Fibroblast of lung (primary cell): ENCODE measurements around the gene RSF1. TPM values are rescaled to one million over a fixed set of nuclear protein-coding genes. Genes with fewer than 3 reads are reported as not detected.

Experiments
- DNase-seq, 2 donors: peaks; one replicate each; pipeline versions ENCODE4 v3.0.0 to v3.0.0-alpha.2; 2010; ENCODE audit warnings: low read depth in 2 of 2
- H2AFZ ChIP-seq: 2 replicates; pipeline ENCODE4 v1.5.1; 2012; ENCODE audit warnings: low read length, control low read depth, inconsistent platforms
- H3K27ac ChIP-seq: 2 replicates; pipeline ENCODE4 v1.5.1; 2011; ENCODE audit warnings: low read length, control low read depth; ENCODE audit not compliant: insufficient read depth
- H3K27me3 ChIP-seq: 2 replicates; pipeline ENCODE4 v1.5.1; 2011; ENCODE audit warnings: mild to moderate bottlenecking, low read length; ENCODE audit not compliant: control insufficient read depth, insufficient read depth
- H3K36me3 ChIP-seq: 2 replicates; pipeline ENCODE4 v1.5.1; 2011; ENCODE audit warnings: low read length; ENCODE audit not compliant: control insufficient read depth, insufficient read depth
- H3K4me1 ChIP-seq: 2 replicates; pipeline ENCODE4 v1.5.1; 2011; ENCODE audit warnings: low read length; ENCODE audit not compliant: control insufficient read depth, insufficient read depth; ENCODE audit errors: extremely low read depth
- H3K4me2 ChIP-seq: 2 replicates; pipeline ENCODE4 v1.5.1; 2011; ENCODE audit warnings: low read length, control low read depth; ENCODE audit not compliant: insufficient read depth; ENCODE audit errors: extremely low read depth
- H3K4me3 ChIP-seq, 4 experiments: fragments of 200-600 bp in 1 of 4; sonication (generic) in 1 of 4; replicated peaks in 1 of 4; 2 replicates each; pipeline ENCODE4 v1.5.1; 2011 to 2016; ENCODE audit warnings: low read length in 4 of 4, low read depth in 3 of 4, mild to moderate bottlenecking in 3 of 4, control low read depth in 2 of 4, inconsistent platforms in 1 of 4, mixed read lengths in 1 of 4; ENCODE audit not compliant: insufficient read depth in 1 of 4; ENCODE audit errors: control extremely low read depth in 1 of 4
- H3K79me2 ChIP-seq: 2 replicates; pipeline ENCODE4 v1.5.1; 2012; ENCODE audit warnings: mild to moderate bottlenecking, low read length, inconsistent platforms; ENCODE audit not compliant: control insufficient read depth, insufficient read depth
- H3K9ac ChIP-seq: 2 replicates; pipeline ENCODE4 v1.5.1; 2011; ENCODE audit warnings: mild to moderate bottlenecking, low read length, control low read depth; ENCODE audit not compliant: insufficient read depth
- H3K9me3 ChIP-seq: 2 replicates; pipeline ENCODE4 v1.5.1; 2012; ENCODE audit warnings: low read depth, low read length; ENCODE audit not compliant: control insufficient read depth, insufficient read depth
- H4K20me1 ChIP-seq: 2 replicates; pipeline ENCODE4 v1.5.1; 2011; ENCODE audit warnings: low read length; ENCODE audit not compliant: control insufficient read depth, insufficient read depth; ENCODE audit errors: extremely low read depth
- EZH2 ChIP-seq: IDR thresholded peaks from 2 replicates; pipeline ENCODE4 v1.5.1; 2012; ENCODE audit warnings: low read length, control low read depth, mild to moderate bottlenecking; ENCODE audit errors: missing control alignments
- polyA plus RNA-seq, 2 donors: library from polyadenylated mRNA; depleted of rRNA in 1 of 2; stranded (reverse) in 1 of 2; unstranded in 1 of 2; fragments of >200 nt; gene quantifications; 2 replicates each; pipeline ENCODE4 v1.2.1, GENCODE V29; 2011 to 2012; ENCODE audit warnings: missing spikeins in 1 of 2
- total RNA-seq: library from RNA; depleted of rRNA; stranded (reverse); fragments of >200 nt; gene quantifications from 2 replicates; pipeline ENCODE4 v1.2.1, GENCODE V29; 2014
- TF ChIP-seq, protein P1 (sequence below), 2 donors: IDR thresholded peaks in 1 of 2; conservative IDR thresholded peaks in 1 of 2; 1 replicate in 1 of 2; 2 replicates in 1 of 2; pipeline ENCODE4 v1.5.1; 2011 to 2012; ENCODE audit warnings: low read length in 2 of 2, control low read depth in 1 of 2, inconsistent platforms in 1 of 2, low read depth in 1 of 2, mild to moderate bottlenecking in 1 of 2

Gene RSF1
- total and polyA plus RNA-seq, 2 donors (not counting 1 experiment from before 2014, with no cell fraction given): 27.5 to 38.1 TPM

DNA sequence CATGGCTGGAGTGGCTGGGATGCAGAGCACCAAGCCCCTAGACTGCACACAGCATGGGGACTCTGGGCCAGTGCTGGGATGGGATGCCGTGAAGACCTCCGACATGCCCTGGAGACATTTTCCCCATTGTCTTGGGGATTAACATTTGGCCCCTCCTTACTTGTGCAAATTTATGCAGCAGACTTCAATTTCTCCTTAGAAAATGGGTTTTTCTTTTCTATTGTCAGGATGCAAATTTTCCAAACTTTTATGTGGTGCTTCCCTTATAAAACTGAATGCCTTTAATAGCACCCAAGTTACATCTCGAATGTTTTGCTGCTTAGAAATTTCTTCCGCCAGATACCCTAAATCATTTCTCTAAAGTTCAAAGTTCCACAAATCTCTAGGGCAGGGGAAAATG, 29.2 kb downstream of the RSF1 start:
- TF ChIP-seq, protein P1, sequence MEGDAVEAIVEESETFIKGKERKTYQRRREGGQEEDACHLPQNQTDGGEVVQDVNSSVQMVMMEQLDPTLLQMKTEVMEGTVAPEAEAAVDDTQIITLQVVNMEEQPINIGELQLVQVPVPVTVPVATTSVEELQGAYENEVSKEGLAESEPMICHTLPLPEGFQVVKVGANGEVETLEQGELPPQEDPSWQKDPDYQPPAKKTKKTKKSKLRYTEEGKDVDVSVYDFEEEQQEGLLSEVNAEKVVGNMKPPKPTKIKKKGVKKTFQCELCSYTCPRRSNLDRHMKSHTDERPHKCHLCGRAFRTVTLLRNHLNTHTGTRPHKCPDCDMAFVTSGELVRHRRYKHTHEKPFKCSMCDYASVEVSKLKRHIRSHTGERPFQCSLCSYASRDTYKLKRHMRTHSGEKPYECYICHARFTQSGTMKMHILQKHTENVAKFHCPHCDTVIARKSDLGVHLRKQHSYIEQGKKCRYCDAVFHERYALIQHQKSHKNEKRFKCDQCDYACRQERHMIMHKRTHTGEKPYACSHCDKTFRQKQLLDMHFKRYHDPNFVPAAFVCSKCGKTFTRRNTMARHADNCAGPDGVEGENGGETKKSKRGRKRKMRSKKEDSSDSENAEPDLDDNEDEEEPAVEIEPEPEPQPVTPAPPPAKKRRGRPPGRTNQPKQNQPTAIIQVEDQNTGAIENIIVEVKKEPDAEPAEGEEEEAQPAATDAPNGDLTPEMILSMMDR (conservative IDR thresholded peaks at IDR 0.05 in 1 of 2, IDR thresholded peaks at IDR 0.05 in 1 of 2; ENCODE audit: low read depth in 1 of 2, low read length in 2 of 2): no peak
- no peak for TF ChIP-seq EZH2
- no peak overlapping the region for H3K27ac ChIP-seq
- no peaks in the 10 kb centered on the region for H3K27me3 ChIP-seq
- H3K79me2 ChIP-seq: peaks cover 78% of the 10 kb centered on the region
- H2AFZ ChIP-seq: no peak overlapping the region
- H4K20me1 ChIP-seq: no peaks in the 10 kb centered on the region
- no peak overlapping the region for H3K9ac ChIP-seq
- no peak overlapping the region for H3K4me3 ChIP-seq
- no peak for DNase-seq
- no peaks in the 10 kb centered on the region for H3K4me1 ChIP-seq
- no peak overlapping the region for H3K4me2 ChIP-seq
- no peaks in the 10 kb centered on the region for H3K36me3 ChIP-seq
- H3K9me3 ChIP-seq: no peaks in the 10 kb centered on the region

DNA sequence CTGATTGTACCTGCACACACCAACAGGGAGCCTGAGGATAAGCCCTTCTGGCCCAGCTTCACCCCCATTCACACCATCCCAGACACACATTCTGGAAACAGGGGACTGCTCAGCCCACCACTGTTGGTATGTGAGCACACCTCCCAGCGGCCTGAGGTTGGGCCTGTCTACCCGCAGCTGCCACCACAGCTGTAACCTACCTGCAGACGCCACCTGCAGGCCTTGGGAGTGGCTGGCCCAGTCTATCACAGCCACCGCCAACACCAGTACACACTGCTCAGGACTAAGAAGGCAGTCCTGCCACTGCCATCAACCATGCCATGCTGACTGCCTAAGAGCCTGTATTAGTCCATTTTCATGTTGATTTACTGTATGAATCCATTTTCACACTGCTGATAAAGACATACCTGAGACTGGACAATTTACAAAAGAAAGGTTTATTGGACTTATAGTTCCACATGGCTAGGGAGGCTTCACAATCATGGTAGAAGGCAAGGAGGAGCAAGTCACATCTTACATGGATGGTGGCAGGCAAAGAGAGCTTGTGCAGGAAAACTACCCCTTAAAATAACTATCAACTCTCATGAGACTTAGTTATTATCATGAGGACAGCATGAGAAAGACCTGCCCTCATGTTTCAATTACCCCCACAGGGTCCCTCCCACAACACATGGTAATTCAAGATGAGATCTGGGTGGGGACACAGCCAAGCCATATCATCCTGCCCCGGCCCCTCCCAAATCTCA, 30.6 kb downstream of the RSF1 start:
- Histone ChIP-seq H3K9ac (no peak overlapping the region), H3K79me2 (peaks cover 68% of the 10 kb centered on the region), H3K9me3 (no peaks in the 10 kb centered on the region), H2AFZ (no peak overlapping the region), H3K27ac (no peak overlapping the region), H3K36me3 (no peaks in the 10 kb centered on the region), H3K27me3 (no peaks in the 10 kb centered on the region), H3K4me1 (no peaks in the 10 kb centered on the region), H3K4me2 (no peak overlapping the region), H3K4me3 (no peak overlapping the region), H4K20me1 (no peaks in the 10 kb centered on the region)
- TF ChIP-seq, protein P1 (conservative IDR thresholded peaks at IDR 0.05 in 1 of 2, IDR thresholded peaks at IDR 0.05 in 1 of 2; ENCODE audit: low read depth in 1 of 2, low read length in 2 of 2): no peak
- TF ChIP-seq EZH2: no peak
- DNase-seq: no peak

DNA sequence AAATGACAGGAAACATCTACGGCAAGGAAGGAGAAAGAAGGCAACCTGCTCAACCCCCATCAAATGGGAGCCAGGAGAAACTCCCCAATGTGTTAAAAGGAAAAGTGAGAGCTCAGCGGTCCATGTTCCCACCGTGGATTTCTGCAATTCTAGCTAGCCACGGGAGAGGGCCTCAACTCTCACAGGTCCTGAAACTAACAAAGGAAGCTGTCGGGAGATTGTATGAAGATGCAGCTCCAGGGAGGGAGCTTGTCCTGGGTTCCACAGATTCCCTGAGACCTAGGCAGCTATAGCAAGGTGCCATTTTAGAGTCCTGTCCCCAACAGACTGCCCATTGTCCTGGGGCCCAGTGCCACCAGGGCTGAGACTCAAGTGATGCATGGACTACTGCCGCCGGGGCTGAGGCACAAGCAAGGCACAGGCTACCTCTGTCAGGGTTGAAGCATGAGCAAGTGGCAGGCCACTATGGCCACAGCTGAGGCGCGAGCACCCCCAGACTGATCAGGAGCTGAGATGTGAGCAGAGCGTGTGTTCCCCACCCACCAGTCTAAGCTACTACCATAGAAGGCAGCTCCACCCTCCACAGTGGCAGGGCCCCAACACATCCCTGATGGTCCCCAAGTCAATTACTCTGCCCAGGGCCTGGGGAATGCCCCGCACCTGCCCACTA, 31.3 kb downstream of the RSF1 start:
- Histone ChIP-seq H4K20me1 (no peaks in the 10 kb centered on the region), H3K79me2 (peaks cover 64% of the 10 kb centered on the region), H3K4me3 (no peak overlapping the region), H3K36me3 (no peaks in the 10 kb centered on the region), H3K9me3 (no peaks in the 10 kb centered on the region), H3K9ac (no peak overlapping the region), H3K27ac (no peak overlapping the region), H3K27me3 (no peaks in the 10 kb centered on the region), H3K4me1 (no peaks in the 10 kb centered on the region), H3K4me2 (no peak overlapping the region), H2AFZ (no peak overlapping the region)
- TF ChIP-seq, protein P1 (conservative IDR thresholded peaks at IDR 0.05 in 1 of 2, IDR thresholded peaks at IDR 0.05 in 1 of 2; ENCODE audit: low read depth in 1 of 2, low read length in 2 of 2): no peak
- TF ChIP-seq EZH2: no peak
- DNase-seq: no peak
